HG03378 (cell line): ENCODE results near the gene BRPF3.
"Not testable (repeated sequence)": the region's sequence is repeated elsewhere in the genome, so short reads cannot be mapped to it uniquely, and the experiment has no call there.

Experiments used
- ATAC-seq: cut with Tn5 transposase; IDR thresholded peaks from one replicate; pipeline ENCODE4 v1.9.1; 2021; ENCODE audit warnings: mild to moderate bottlenecking, moderate library complexity; ENCODE audit not compliant: unreplicated experiment

The BRPF3 gene

GRCh38 chr6:36200154-36200891 lies 3.8 kb downstream of the BRPF3 start:
- no peak for ATAC-seq

GRCh38 chr6:36200998-36201596 lies 4.6 kb downstream of the BRPF3 start:
- ATAC-seq = no peak

- no peak for ATAC-seq
Measured at GRCh38 chr6:36201612-36202011, 5.1 kb downstream of the BRPF3 start.

- ATAC-seq = no peak
Measured at GRCh38 chr6:36202101-36202500, 5.6 kb downstream of the BRPF3 start.

- ATAC-seq = no peak
Measured at GRCh38 chr6:36204068-36204753, 7.7 kb downstream of the BRPF3 start.

- ATAC-seq = no peak
Measured at GRCh38 chr6:36207155-36207554, 10.6 kb downstream of the BRPF3 start.

GRCh38 chr6:36209606-36210005 lies 13.1 kb downstream of the BRPF3 start:
- ATAC-seq = no peak

- no peak for ATAC-seq
Measured at GRCh38 chr6:36210182-36210581, 13.6 kb downstream of the BRPF3 start.

GRCh38 chr6:36210886-36211595 lies 14.5 kb downstream of the BRPF3 start:
- no peak for ATAC-seq

- no peak for ATAC-seq
Measured at GRCh38 chr6:36216559-36216958, 20.0 kb downstream of the BRPF3 start.

GRCh38 chr6:36217188-36217587 lies 20.6 kb downstream of the BRPF3 start:
- no peak for ATAC-seq

GRCh38 chr6:36217946-36218345 lies 21.4 kb downstream of the BRPF3 start:
- no peak for ATAC-seq

- ATAC-seq = not testable (repeated sequence)
Measured at GRCh38 chr6:36218516-36218915, 22.0 kb downstream of the BRPF3 start.

GRCh38 chr6:36219081-36219480 lies 22.5 kb downstream of the BRPF3 start:
- ATAC-seq = no peak

- no peak for ATAC-seq
Measured at GRCh38 chr6:36220226-36220625, 23.7 kb downstream of the BRPF3 start.

GRCh38 chr6:36221674-36222073 lies 25.1 kb downstream of the BRPF3 start:
- no peak for ATAC-seq

- no peak for ATAC-seq
Measured at GRCh38 chr6:36222924-36223323, 26.4 kb downstream of the BRPF3 start.

GRCh38 chr6:36223706-36224105 lies 27.2 kb downstream of the BRPF3 start:
- no peak for ATAC-seq

- ATAC-seq = no peak
Measured at GRCh38 chr6:36224918-36225461, 28.4 kb downstream of the BRPF3 start.

GRCh38 chr6:36226438-36227047 lies 30.0 kb downstream of the BRPF3 start:
- ATAC-seq = no peak
